Keratinocyte (primary cell): ENCODE measurements around the gene ZHX3.

ENCODE experiments used
- CTCF ChIP-seq, 3 experiments: IDR thresholded peaks in 1 of 3; conservative IDR thresholded peaks in 1 of 3; optimal IDR thresholded peaks in 1 of 3; 2 replicates in 2 of 3; 3 replicates in 1 of 3; pipeline versions ENCODE3 to v1.5.1; 2011; ENCODE audit warnings: low read length in 3 of 3, mild to moderate bottlenecking in 3 of 3, moderate library complexity in 2 of 3, control low read depth in 1 of 3, inconsistent platforms in 1 of 3; ENCODE audit not compliant: insufficient read depth in 2 of 3; ENCODE audit errors: extremely low read depth in 1 of 3
- EZH2 ChIP-seq: IDR thresholded peaks from one replicate; pipeline ENCODE4 v1.6.1; 2012; ENCODE audit warnings: inconsistent platforms, mild to moderate bottlenecking, low read length, moderate library complexity

- TF ChIP-seq CTCF (optimal IDR thresholded peaks at IDR 0.05 in 1 of 3, IDR thresholded peaks at IDR 0.05 in 1 of 3, conservative IDR thresholded peaks at IDR 0.05 in 1 of 3; ENCODE audit: extremely low read depth in 1 of 3, insufficient read depth in 2 of 3, low read length in 3 of 3) (no peak), EZH2 (no peak)
Observed at GRCh38 chr20:41175201-41175651, 142.3 kb downstream of the ZHX3 start.
